Upper lobe of left lung (tissue), 4 donors: ENCODE measurements around the gene PPM1N.

Experiments used
- POLR2A ChIP-seq, 4 donors: fragments of 450-650 bp; IDR thresholded peaks; one replicate each; pipeline ENCODE4 v1.5.1; 2016 to 2017; ENCODE audit warnings: antibody characterized with exemption in 4 of 4, mild to moderate bottlenecking in 2 of 4
- TF ChIP-seq, protein P1 (sequence below), 6 experiments: fragments of 450-650 bp in 4 of 6; fragments of 200-600 bp in 2 of 6; sonication (generic) in 2 of 6; IDR thresholded peaks; one replicate each; pipeline ENCODE4 v1.5.1; 2016 to 2019; ENCODE audit warnings: antibody characterized with exemption in 6 of 6

DNA sequence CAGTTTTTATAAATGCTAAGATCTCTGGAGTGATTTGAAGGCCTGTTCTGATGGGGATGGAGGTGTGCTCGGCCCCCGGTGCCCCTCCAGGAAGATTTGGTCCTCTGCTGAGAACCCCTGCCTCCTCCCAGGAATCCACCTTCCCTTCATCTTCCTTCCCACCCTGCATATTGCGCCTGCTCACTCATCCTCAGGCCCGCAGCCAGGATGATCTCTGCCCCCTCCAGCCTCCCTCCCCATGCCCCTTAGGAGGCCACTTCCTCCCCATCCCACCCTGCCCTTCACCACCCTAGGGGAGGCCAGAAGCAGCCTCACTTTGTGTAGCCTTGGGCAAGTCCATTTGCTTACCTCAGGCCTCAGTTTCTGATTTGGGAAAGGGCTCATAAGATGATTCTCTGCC, 28.7 kb downstream of the PPM1N start:
- TF ChIP-seq, protein P1, sequence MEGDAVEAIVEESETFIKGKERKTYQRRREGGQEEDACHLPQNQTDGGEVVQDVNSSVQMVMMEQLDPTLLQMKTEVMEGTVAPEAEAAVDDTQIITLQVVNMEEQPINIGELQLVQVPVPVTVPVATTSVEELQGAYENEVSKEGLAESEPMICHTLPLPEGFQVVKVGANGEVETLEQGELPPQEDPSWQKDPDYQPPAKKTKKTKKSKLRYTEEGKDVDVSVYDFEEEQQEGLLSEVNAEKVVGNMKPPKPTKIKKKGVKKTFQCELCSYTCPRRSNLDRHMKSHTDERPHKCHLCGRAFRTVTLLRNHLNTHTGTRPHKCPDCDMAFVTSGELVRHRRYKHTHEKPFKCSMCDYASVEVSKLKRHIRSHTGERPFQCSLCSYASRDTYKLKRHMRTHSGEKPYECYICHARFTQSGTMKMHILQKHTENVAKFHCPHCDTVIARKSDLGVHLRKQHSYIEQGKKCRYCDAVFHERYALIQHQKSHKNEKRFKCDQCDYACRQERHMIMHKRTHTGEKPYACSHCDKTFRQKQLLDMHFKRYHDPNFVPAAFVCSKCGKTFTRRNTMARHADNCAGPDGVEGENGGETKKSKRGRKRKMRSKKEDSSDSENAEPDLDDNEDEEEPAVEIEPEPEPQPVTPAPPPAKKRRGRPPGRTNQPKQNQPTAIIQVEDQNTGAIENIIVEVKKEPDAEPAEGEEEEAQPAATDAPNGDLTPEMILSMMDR (IDR thresholded peaks at IDR 0.05), result no peak
- no peak for TF ChIP-seq POLR2A (IDR thresholded peaks at IDR 0.05)
